A549 (cell line): ENCODE data around the gene SEC16A. TPM values are rescaled to one million over a fixed set of nuclear protein-coding genes. Genes with fewer than 3 reads are reported as not detected.

Experiments used
- ATAC-seq, 2 experiments: fragments of 200-7000 bp in 1 of 2; fragments of >200 bp in 1 of 2; cut with Nextera tagmentation in 1 of 2; cut with Tn5 transposase in 1 of 2; 3 replicates each; pipeline versions ENCODE4 v1.8.0 to v1.9.1; 2018 to 2020; ENCODE audit warnings: mild to moderate bottlenecking in 1 of 2, moderate library complexity in 1 of 2
- CTCF ChIA-PET: fragments of 300-600 bp; sonication (Branson Sonifier 250); formaldehyde crosslinking; extraction: SDS; loops from one replicate; lab custom pipeline; 2021; ENCODE audit warnings: antibody characterized with exemption, inconsistent platforms; lab: Yijun Ruan, JAX
- POLR2A ChIA-PET: fragments of 350-600 bp; formaldehyde crosslinking; extraction: SDS; loops from one replicate; lab custom pipeline; 2021; ENCODE audit warnings: antibody characterized with exemption, inconsistent platforms; lab: Yijun Ruan, JAX
- DNase-seq, 2 experiments: peaks; one replicate each; pipeline versions ENCODE4 v3.0.0 to v3.0.0-alpha.2; 2011 to 2016; ENCODE audit warnings: low read depth in 1 of 2, low spot score in 1 of 2
- FAIRE-seq: peaks from 2 replicates; lab custom pipeline; 2011; peaks lifted over from hg19 to GRCh38; lab: Jason Lieb, UNC
- H3K27ac ChIP-seq, 2 experiments: fragments of >200 bp; sonication (Bioruptor Twin); formaldehyde crosslinking; 3 replicates each; pipeline ENCODE4 v1.5.1; 2016 to 2017
- H3K4me1 ChIP-seq: fragments of >200 bp; sonication (Bioruptor Twin); formaldehyde crosslinking; 3 replicates; pipeline ENCODE4 v1.6.1; 2016
- H3K4me2 ChIP-seq: fragments of >200 bp; sonication (Bioruptor Twin); formaldehyde crosslinking; 3 replicates; pipeline ENCODE4 v1.6.1; 2016
- H3K4me3 ChIP-seq: fragments of >200 bp; sonication (Bioruptor Twin); formaldehyde crosslinking; 3 replicates; pipeline ENCODE4 v1.5.1; 2016
- H3K9me3 ChIP-seq: fragments of >200 bp; sonication (Bioruptor Twin); formaldehyde crosslinking; 3 replicates; pipeline ENCODE4 v1.6.1; 2016
- ATOH8 ChIP-seq: fragments of 250-450 bp; sonication (Bioruptor Pico); IDR thresholded peaks from 2 replicates; pipeline ENCODE4 v1.5.0; 2020; ENCODE audit warnings: low read depth, mild to moderate bottlenecking, moderate library complexity
- BHLHE40 ChIP-seq: IDR thresholded peaks from 2 replicates; pipeline ENCODE4 v1.6.1; 2012; ENCODE audit warnings: low read depth, low read length, inconsistent platforms
- CBX2 ChIP-seq: fragments of 200-600 bp; sonication (generic); IDR thresholded peaks from 2 replicates; pipeline ENCODE4 v1.6.1; 2016; ENCODE audit warnings: low read depth, mild to moderate bottlenecking, borderline replicate concordance
- E2F6 ChIP-seq: IDR thresholded peaks from 2 replicates; pipeline ENCODE4 v1.6.1; 2012; ENCODE audit warnings: low read depth, borderline replicate concordance
- EHMT2 ChIP-seq: fragments of 200-600 bp; sonication (generic); IDR thresholded peaks from 2 replicates; pipeline ENCODE4 v1.6.1; 2016; ENCODE audit warnings: antibody characterized with exemption, low read depth, mild to moderate bottlenecking, moderate library complexity
- ELK1 ChIP-seq: fragments of 150-350 bp; IDR thresholded peaks from 2 replicates; pipeline ENCODE4 v1.6.1; 2014; ENCODE audit warnings: low read depth, mild to moderate bottlenecking, low read length
- FOSB ChIP-seq: fragments of 250-450 bp; sonication (Bioruptor Pico); IDR thresholded peaks from 2 replicates; pipeline ENCODE4 v1.5.0; 2020; ENCODE audit warnings: mild to moderate bottlenecking, moderate library complexity
- FOSL2 ChIP-seq, 2 experiments: fragments of 450-650 bp in 1 of 2; fragments of >200 bp in 1 of 2; sonication (Bioruptor Twin) in 1 of 2; formaldehyde crosslinking; IDR thresholded peaks; 2 replicates each; pipeline versions ENCODE4 v1.5.0 to v1.6.1; 2016 to 2020; ENCODE audit warnings: mild to moderate bottlenecking in 1 of 2, moderate library complexity in 1 of 2
- FOXS1 ChIP-seq: fragments of 250-450 bp; sonication (Bioruptor Pico); IDR thresholded peaks from 2 replicates; pipeline ENCODE4 v1.5.0; 2020; ENCODE audit warnings: mild to moderate bottlenecking, moderate library complexity
- HES2 ChIP-seq: fragments of >200 bp; sonication (Bioruptor Twin); formaldehyde crosslinking; IDR thresholded peaks from 2 replicates; pipeline ENCODE4 v1.6.1; 2016
- HEYL ChIP-seq: fragments of 250-450 bp; sonication (Bioruptor Pico); IDR thresholded peaks from 2 replicates; pipeline ENCODE4 v1.8.0; 2021; ENCODE audit warnings: mild to moderate bottlenecking, moderate library complexity
- HMGXB4 ChIP-seq: fragments of 250-450 bp; sonication (Bioruptor Pico); IDR thresholded peaks from 2 replicates; pipeline ENCODE4 v1.5.0; 2021; ENCODE audit warnings: mild to moderate bottlenecking, moderate library complexity, borderline replicate concordance
- JUN ChIP-seq, 2 experiments: fragments of >200 bp; sonication (Bioruptor Twin); formaldehyde crosslinking; IDR thresholded peaks; 2 replicates in 1 of 2; 3 replicates in 1 of 2; pipeline ENCODE4 v1.6.1; 2016 to 2017
- KDM5A ChIP-seq: fragments of 200-600 bp; sonication (generic); IDR thresholded peaks from 2 replicates; pipeline ENCODE4 v1.6.1; 2016; ENCODE audit warnings: antibody characterized with exemption, mild to moderate bottlenecking
- MAZ ChIP-seq: fragments of 150-350 bp; IDR thresholded peaks from 2 replicates; pipeline ENCODE4 v1.6.1; 2014; ENCODE audit warnings: antibody characterized with exemption, low read depth, low read length, borderline replicate concordance
- MYC ChIP-seq: IDR thresholded peaks from 2 replicates; pipeline ENCODE4 v1.6.1; 2012; ENCODE audit warnings: mild to moderate bottlenecking, inconsistent platforms, low read length, improper control_type of control experiment, borderline replicate concordance
- NPAS2 ChIP-seq: fragments of 250-450 bp; sonication (Bioruptor Pico); IDR thresholded peaks from 2 replicates; pipeline ENCODE4 v1.8.0; 2022; ENCODE audit warnings: mild to moderate bottlenecking, moderate library complexity, borderline replicate concordance
- NR3C1 ChIP-seq: fragments of >200 bp; sonication (Bioruptor Twin); formaldehyde crosslinking; IDR thresholded peaks from 3 replicates; pipeline ENCODE4 v1.6.1; 2017
- PBX3 ChIP-seq: IDR thresholded peaks from 2 replicates; pipeline ENCODE4 v1.6.1; 2012
- POLR2AphosphoS2 ChIP-seq: conservative IDR thresholded peaks from 2 replicates; pipeline ENCODE4 v1.6.1; 2012; ENCODE audit warnings: low read length, improper control_type of control experiment, inconsistent platforms
- RFX5 ChIP-seq: fragments of 450-650 bp; IDR thresholded peaks from 2 replicates; pipeline ENCODE4 v1.7.1; 2014; ENCODE audit warnings: antibody characterized with exemption, mild to moderate bottlenecking, moderate library complexity
- RNF2 ChIP-seq: fragments of 200-600 bp; sonication (generic); IDR thresholded peaks from 2 replicates; pipeline ENCODE4 v1.6.1; 2016; ENCODE audit warnings: low read depth, mild to moderate bottlenecking, antibody characterized with exemption, moderate library complexity, borderline replicate concordance
- TFCP2L1 ChIP-seq: fragments of 250-450 bp; sonication (Bioruptor Pico); IDR thresholded peaks from 2 replicates; pipeline ENCODE4 v1.5.0; 2021; ENCODE audit warnings: mild to moderate bottlenecking
- TP53 ChIP-seq: fragments of 250-450 bp; sonication (Bioruptor Pico); IDR thresholded peaks from 2 replicates; pipeline ENCODE4 v1.5.0; 2021; ENCODE audit warnings: mild to moderate bottlenecking, moderate library complexity
- ZC3H11A ChIP-seq: fragments of 450-650 bp; IDR thresholded peaks from 2 replicates; pipeline ENCODE4 v1.6.1; 2014; ENCODE audit warnings: antibody characterized with exemption, mild to moderate bottlenecking
- ZFP36 ChIP-seq: fragments of 450-650 bp; IDR thresholded peaks from 2 replicates; pipeline ENCODE4 v1.6.1; 2014; ENCODE audit warnings: borderline replicate concordance; ENCODE audit not compliant: partially characterized antibody
- WGBS: methylation state at CpG from one replicate; pipeline ENCODE4 v1.1.6; 2017; ENCODE audit errors: missing lambda C conversion rate; 5-methylcytosine and 5-hydroxymethylcytosine counted together
- polyA plus RNA-seq, 4 experiments: library from polyadenylated mRNA; depleted of rRNA in 3 of 4; stranded (reverse); fragments of >200 nt; fragmentation: RNase III in 1 of 4; extraction: RNeasy Plus Mini Kit Qiagen cat#74134 plus additional on column Dnase treatment in 1 of 4; gene quantifications; 2 replicates in 3 of 4; 3 replicates in 1 of 4; pipeline ENCODE4 v1.2.3, GENCODE V29; 2011 to 2017

SEC16A gene
- polyA plus RNA-seq, 2 of the 4 experiments (the other 2 are of a cell fraction) = 24.2 to 38.0 TPM

- TF ChIP-seq HES2 = no peak
- TF ChIP-seq KDM5A = no peak
- no peak for TF ChIP-seq MAZ
- no peak for TF ChIP-seq EHMT2
- no peak for TF ChIP-seq ZFP36
- TF ChIP-seq HEYL = no peak
- TF ChIP-seq FOXS1 (CRISPR knock-in tag) = no peak
- no peak for TF ChIP-seq JUN (IDR thresholded peaks at IDR 0.05)
- no peak for TF ChIP-seq NR3C1
- TF ChIP-seq TP53 (CRISPR knock-in tag) = no peak
- TF ChIP-seq MYC = no peak
- TF ChIP-seq ZC3H11A = no peak
- TF ChIP-seq NPAS2 (CRISPR knock-in tag) = no peak
- ChIA-PET CTCF (interaction anchor here (1.4 to 8.9 kb wide), 5 partner anchors 12 to 85 kb away, joined by 3 to 100 read pairs (median 7); partner anchors contain the start of gene DNLZ), POLR2A (interaction anchor here (0.5 to 6.7 kb wide), 2 partner anchors 12 to 34 kb away, joined by 3 to 33 read pairs; partner anchors contain the start of gene DNLZ)
- no peak overlapping the region for H3K4me2 ChIP-seq
- no peaks in the 10 kb centered on the region for H3K9me3 ChIP-seq
- no CpG with 5 or more reads among the region's 6 CpGs for WGBS
- no peak for DNase-seq
- FAIRE-seq = no peak
- no peak overlapping the region for H3K4me3 ChIP-seq
- peaks cover 14% of the 10 kb centered on the region; the same call in 2 of the 3 replicates for H3K4me1 ChIP-seq
- no peak for ATAC-seq
- no peak overlapping the region for H3K27ac ChIP-seq
These were observed 85.2 kb downstream of the SEC16A start for GRCh38 chr9:136397643-136398042.

GRCh38 chr9:136396219-136396515 lies 86.7 kb downstream of the SEC16A start:
- CTCF ChIA-PET = interaction anchor here (1.2 to 8.9 kb wide), 6 partner anchors 9 to 83 kb away, joined by 3 to 100 read pairs (median 6); partner anchors contain the start of gene DNLZ
- no peak overlapping the region for H3K4me2 ChIP-seq
- POLR2A ChIA-PET = interaction anchor here (1.2 kb wide), 1 partner anchor 14 kb away, joined by 4 read pairs; no protein-coding TSS in a partner anchor
- FAIRE-seq = no peak
- no peak for TF ChIP-seq E2F6
- no peak for TF ChIP-seq POLR2AphosphoS2
- no peak for TF ChIP-seq EHMT2
- TF ChIP-seq ATOH8 (CRISPR knock-in tag) = no peak
- no peak for TF ChIP-seq FOSB (CRISPR knock-in tag)
- no peak for TF ChIP-seq HMGXB4 (CRISPR knock-in tag)
- no peak for TF ChIP-seq FOSL2 (IDR thresholded peaks at IDR 0.05)
- TF ChIP-seq FOSL2 (CRISPR knock-in tag; IDR thresholded peaks at IDR 0.05) = no peak
- TF ChIP-seq TFCP2L1 (CRISPR knock-in tag) = no peak
- TF ChIP-seq ELK1 = no peak
- no peak for TF ChIP-seq RFX5
- no peak for TF ChIP-seq RNF2
- TF ChIP-seq CBX2 = no peak
- TF ChIP-seq HEYL = no peak
- TF ChIP-seq ZFP36 = no peak
- no peak for TF ChIP-seq JUN (IDR thresholded peaks at IDR 0.05)
- TF ChIP-seq BHLHE40 = no peak
- TF ChIP-seq PBX3 = no peak
- no peak overlapping the region for H3K4me3 ChIP-seq
- peaks cover 14% of the 10 kb centered on the region; the same call in 2 of the 3 replicates for H3K4me1 ChIP-seq
- no peak overlapping the region for H3K27ac ChIP-seq
- no peak for DNase-seq
- no peaks in the 10 kb centered on the region for H3K9me3 ChIP-seq
- 84% methylated on average over 4 of the region's 4 CpGs for WGBS
- no peak for ATAC-seq
